NCI-H524 treated with DMSO at 0.1 percent for 48 hours (cell line): ENCODE measurements around the gene TLN1.

Source experiments
- DNase-seq: peaks from one replicate; lab custom pipeline; 2025; lab: John Stamatoyannopoulos, UW

The TLN1 gene

GRCh38 chr9:35728041-35728971, 3.7 kb downstream of the TLN1 start:
- DNase-seq = no peak

- no peak for DNase-seq
Observed at GRCh38 chr9:35727676-35728040, 4.3 kb downstream of the TLN1 start.

GRCh38 chr9:35726931-35727330, 5.1 kb downstream of the TLN1 start:
- no peak for DNase-seq

GRCh38 chr9:35725362-35725761, 6.6 kb downstream of the TLN1 start:
- DNase-seq = no peak

GRCh38 chr9:35723908-35724307, 8.1 kb downstream of the TLN1 start:
- DNase-seq = no peak

GRCh38 chr9:35723426-35723825, 8.6 kb downstream of the TLN1 start:
- no peak for DNase-seq

GRCh38 chr9:35719546-35719945, 12.4 kb downstream of the TLN1 start:
- no peak for DNase-seq

- DNase-seq = no peak
Observed at GRCh38 chr9:35718721-35719511, 13.1 kb downstream of the TLN1 start.

- DNase-seq = no peak
Observed at GRCh38 chr9:35717132-35717870, 14.7 kb downstream of the TLN1 start.

- DNase-seq = no peak
Observed at GRCh38 chr9:35716230-35716629, 15.8 kb downstream of the TLN1 start.

GRCh38 chr9:35714579-35715252, 17.3 kb downstream of the TLN1 start:
- no peak for DNase-seq

GRCh38 chr9:35714123-35714522, 17.9 kb downstream of the TLN1 start:
- DNase-seq = no peak

GRCh38 chr9:35713578-35713977, 18.4 kb downstream of the TLN1 start:
- no peak for DNase-seq

- DNase-seq = no peak
Observed at GRCh38 chr9:35712762-35713400, 19.1 kb downstream of the TLN1 start.

- no peak for DNase-seq
Observed at GRCh38 chr9:35711501-35712428, 20.2 kb downstream of the TLN1 start.

GRCh38 chr9:35710818-35711500, 21.0 kb downstream of the TLN1 start:
- DNase-seq = no peak

- DNase-seq = no peak
Observed at GRCh38 chr9:35708146-35708545, 23.8 kb downstream of the TLN1 start.

- no peak for DNase-seq
Observed at GRCh38 chr9:35706951-35707350, 25.0 kb downstream of the TLN1 start.

GRCh38 chr9:35705836-35706430, 26.1 kb downstream of the TLN1 start:
- DNase-seq = no peak
